HG03039 (cell line): ENCODE measurements around the gene NDUFV3.
A peak's percentile ranks its signal among the peaks of the same experiment; 100 is the strongest.
"Not testable (repeated sequence)": the region's sequence is repeated elsewhere in the genome, so short reads cannot be mapped to it uniquely, and the experiment has no call there.

Experiments
- ATAC-seq: cut with Tn5 transposase; IDR thresholded peaks from one replicate; pipeline ENCODE4 v1.9.1; 2021; ENCODE audit warnings: mild to moderate bottlenecking, moderate library complexity; ENCODE audit not compliant: unreplicated experiment

Gene NDUFV3

GRCh38 chr21:42855937-42856335 lies 37.2 kb upstream of the NDUFV3 start:
- no peak for ATAC-seq

GRCh38 chr21:42857216-42857615 lies 35.9 kb upstream of the NDUFV3 start:
- ATAC-seq = no peak

- no peak for ATAC-seq
These were observed 34.8 kb upstream of the NDUFV3 start for GRCh38 chr21:42858185-42858847.

- ATAC-seq = no peak
These were observed 33.9 kb upstream of the NDUFV3 start for GRCh38 chr21:42858957-42859890.

GRCh38 chr21:42859891-42860230 lies 33.2 kb upstream of the NDUFV3 start:
- no peak for ATAC-seq

- no peak for ATAC-seq
These were observed 32.8 kb upstream of the NDUFV3 start for GRCh38 chr21:42860345-42860744.

GRCh38 chr21:42861311-42861847 lies 31.7 kb upstream of the NDUFV3 start:
- no peak for ATAC-seq

GRCh38 chr21:42861848-42862400 lies 31.2 kb upstream of the NDUFV3 start:
- ATAC-seq = no peak

- ATAC-seq = no peak
These were observed 30.2 kb upstream of the NDUFV3 start for GRCh38 chr21:42862774-42863503.

- ATAC-seq = no peak
These were observed 29.6 kb upstream of the NDUFV3 start for GRCh38 chr21:42863504-42863870.

GRCh38 chr21:42864286-42864685 lies 28.8 kb upstream of the NDUFV3 start:
- ATAC-seq = no peak

GRCh38 chr21:42864815-42865775 lies 28.0 kb upstream of the NDUFV3 start:
- ATAC-seq = no peak

GRCh38 chr21:42865776-42866160 lies 27.3 kb upstream of the NDUFV3 start:
- no peak for ATAC-seq

GRCh38 chr21:42868196-42868595 lies 24.9 kb upstream of the NDUFV3 start:
- no peak for ATAC-seq

- no peak for ATAC-seq
These were observed 20.0 kb upstream of the NDUFV3 start for GRCh38 chr21:42873096-42873495.

GRCh38 chr21:42875811-42876210 lies 17.3 kb upstream of the NDUFV3 start:
- not testable (repeated sequence) for ATAC-seq

- ATAC-seq = no peak
These were observed 14.5 kb upstream of the NDUFV3 start for GRCh38 chr21:42878678-42878992.

GRCh38 chr21:42878993-42879787 lies 13.9 kb upstream of the NDUFV3 start, which contains the start of gene WDR4:
Gene WDR4 (minus strand): TSS chr21:42879539. CDS start chr21:42879495, 44 bp downstream.
- ATAC-seq = peak; percentile 92

GRCh38 chr21:42880352-42880751 lies 12.8 kb upstream of the NDUFV3 start:
- no peak for ATAC-seq
